Kidney (tissue), 14 donors: ENCODE results near the gene WDR86. TPM values are rescaled to one million over a fixed set of nuclear protein-coding genes. Genes with fewer than 3 reads are reported as not detected.

Source experiments
- DNase-seq, 5 donors: peaks; one replicate each; pipeline ENCODE4 v3.0.0-alpha.2; 2013 to 2020
- FAIRE-seq: peaks from 2 replicates; lab custom pipeline; 2012; peaks lifted over from hg19 to GRCh38; lab: Jason Lieb, UNC
- H3K27ac ChIP-seq, 2 donors: one replicate each; pipeline ENCODE4 v1.7.0; 2013; ENCODE audit warnings: low read depth in 2 of 2, low read length in 2 of 2, inconsistent platforms in 1 of 2
- H3K27me3 ChIP-seq: one replicate; pipeline ENCODE4 v1.7.1; 2013; ENCODE audit warnings: low read length, inconsistent platforms; ENCODE audit not compliant: control insufficient read depth, insufficient read depth
- H3K36me3 ChIP-seq, 3 donors: one replicate each; pipeline versions ENCODE4 v1.7.0 to v1.7.1; 2013; ENCODE audit warnings: low read length in 3 of 3, control low read depth in 1 of 3, inconsistent platforms in 1 of 3; ENCODE audit not compliant: insufficient read depth in 3 of 3, control insufficient read depth in 2 of 3
- H3K4me1 ChIP-seq, 3 donors: one replicate each; pipeline versions ENCODE4 v1.7.0 to v1.7.1; 2013; ENCODE audit warnings: low read length in 3 of 3, inconsistent platforms in 1 of 3, low read depth in 1 of 3; ENCODE audit not compliant: control insufficient read depth in 2 of 3, insufficient read depth in 2 of 3
- H3K4me3 ChIP-seq, 3 donors: one replicate each; pipeline versions ENCODE4 v1.7.0 to v1.8.1; 2013; ENCODE audit warnings: low read length in 3 of 3, control low read depth in 1 of 3, inconsistent platforms in 1 of 3
- H3K9ac ChIP-seq, 3 donors: one replicate each; pipeline versions ENCODE4 v1.7.0 to v1.7.1; 2013; ENCODE audit warnings: low read length in 3 of 3, control low read depth in 1 of 3, inconsistent platforms in 1 of 3
- H3K9me3 ChIP-seq, 3 donors: one replicate each; pipeline versions ENCODE4 v1.7.0 to v1.7.1; 2013; ENCODE audit warnings: low read length in 3 of 3, control low read depth in 1 of 3, inconsistent platforms in 1 of 3; ENCODE audit not compliant: control insufficient read depth in 2 of 3, insufficient read depth in 1 of 3
- intact Hi-C: fragments of 100-400 bp; cut with DNase I; formaldehyde crosslinking; loops from one replicate; pipeline ENCODE4 v1.11.1; 2022
- polyA plus RNA-seq: library from polyadenylated mRNA; stranded (reverse); fragments of 350-450 nt; fragmentation: Illumina TruSeq; extraction: RNeasy Lipid Tissue Mini Kit (QIAGEN cat#74804); gene quantifications from one replicate; pipeline ENCODE4 v1.2.3, GENCODE V29; 2014; ENCODE audit warnings: low read depth, low replicate concordance; ENCODE audit not compliant: insufficient read depth
- total RNA-seq: library from RNA; stranded (reverse); fragmentation: NEBNext Ultra II Directional; extraction: Animal tissue kit (Norgen Biotek cat#: 25700); gene quantifications from one replicate; pipeline ENCODE4 v1.2.1, GENCODE V29; 2021
- TF ChIP-seq, protein P1 (sequence below): IDR thresholded peaks from 3 replicates; pipeline ENCODE4 v1.5.1; 2012; ENCODE audit warnings: mild to moderate bottlenecking, moderate library complexity, borderline replicate concordance; ENCODE audit not compliant: insufficient read depth; ENCODE audit errors: extremely low read depth
- donor health status: control.
- donor health status: control.
- donor health status: control.
- donor health status: control.
- donor health status: control.
- donor health status: DM: yes; HTN: yes; CAD: no.
- donor health status: Normal renal cell carcinoma (clear cell type).

WDR86 gene
- total and polyA plus RNA-seq, 2 donors from 2014 or later: 1.8 to 5.9 TPM

DNA sequence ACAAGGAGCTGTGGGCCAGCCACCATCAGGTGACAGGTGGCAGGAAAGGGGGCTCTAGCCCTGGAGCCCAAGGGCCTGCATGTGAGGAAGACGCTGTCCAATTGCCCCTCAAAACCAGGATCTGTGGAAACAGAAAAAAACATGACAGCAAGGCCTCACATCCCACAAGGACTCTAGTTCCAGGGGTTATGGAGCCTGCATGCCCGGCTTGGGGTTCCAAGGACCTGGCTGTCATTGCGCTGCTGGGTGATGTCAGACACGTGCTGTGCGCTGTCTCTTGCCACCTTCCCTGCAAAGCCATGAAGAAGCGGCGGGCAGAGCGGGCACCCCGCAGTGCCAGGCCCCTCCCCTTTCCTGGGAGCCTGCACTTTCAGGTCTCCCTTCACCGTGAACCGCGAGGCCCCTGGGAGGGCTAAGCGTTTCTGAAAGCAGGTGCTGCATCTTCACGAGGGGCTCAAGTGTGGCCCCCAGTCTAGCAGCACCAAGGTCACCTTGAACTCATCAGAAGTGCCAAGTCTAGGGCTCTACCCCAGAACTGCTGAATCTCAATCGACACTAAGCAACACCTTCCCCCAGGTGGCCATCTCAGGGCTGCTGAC lies 45.2 kb upstream of the WDR86 start:
- peak in 1 of 5 donors; percentile 45 for DNase-seq
- H3K4me3 ChIP-seq: no peak overlapping the region
- intact Hi-C loops: loop anchor here (10.0 kb wide), 1 partner anchor 80 kb away; no protein-coding TSS in a partner anchor
- no peak for FAIRE-seq
- TF ChIP-seq, protein P1, sequence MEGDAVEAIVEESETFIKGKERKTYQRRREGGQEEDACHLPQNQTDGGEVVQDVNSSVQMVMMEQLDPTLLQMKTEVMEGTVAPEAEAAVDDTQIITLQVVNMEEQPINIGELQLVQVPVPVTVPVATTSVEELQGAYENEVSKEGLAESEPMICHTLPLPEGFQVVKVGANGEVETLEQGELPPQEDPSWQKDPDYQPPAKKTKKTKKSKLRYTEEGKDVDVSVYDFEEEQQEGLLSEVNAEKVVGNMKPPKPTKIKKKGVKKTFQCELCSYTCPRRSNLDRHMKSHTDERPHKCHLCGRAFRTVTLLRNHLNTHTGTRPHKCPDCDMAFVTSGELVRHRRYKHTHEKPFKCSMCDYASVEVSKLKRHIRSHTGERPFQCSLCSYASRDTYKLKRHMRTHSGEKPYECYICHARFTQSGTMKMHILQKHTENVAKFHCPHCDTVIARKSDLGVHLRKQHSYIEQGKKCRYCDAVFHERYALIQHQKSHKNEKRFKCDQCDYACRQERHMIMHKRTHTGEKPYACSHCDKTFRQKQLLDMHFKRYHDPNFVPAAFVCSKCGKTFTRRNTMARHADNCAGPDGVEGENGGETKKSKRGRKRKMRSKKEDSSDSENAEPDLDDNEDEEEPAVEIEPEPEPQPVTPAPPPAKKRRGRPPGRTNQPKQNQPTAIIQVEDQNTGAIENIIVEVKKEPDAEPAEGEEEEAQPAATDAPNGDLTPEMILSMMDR: no peak
- peaks cover 0 to 11% (median 10%) of the 10 kb centered on the region in 3 donors for H3K4me1 ChIP-seq
- no peak overlapping the region for H3K27ac ChIP-seq
- H3K9me3 ChIP-seq: no peaks in the 10 kb centered on the region
- H3K27me3 ChIP-seq: no peaks in the 10 kb centered on the region
- no peak overlapping the region for H3K9ac ChIP-seq
- no peaks in the 10 kb centered on the region for H3K36me3 ChIP-seq

- TF ChIP-seq, protein P1: no peak
- Histone ChIP-seq H3K27ac (no peak overlapping the region), H3K9ac (no peak overlapping the region), H3K27me3 (no peaks in the 10 kb centered on the region), H3K36me3 (no peaks in the 10 kb centered on the region), H3K4me3 (no peak overlapping the region), H3K9me3 (no peaks in the 10 kb centered on the region), H3K4me1 (peaks cover 0 to 4% (median 3%) of the 10 kb centered on the region in 3 donors)
- intact Hi-C loops: loop anchor here (10.0 kb wide), 1 partner anchor 80 kb away; no protein-coding TSS in a partner anchor
- DNase-seq: peak in 4 of 5 donors; percentile 68 to 83 (median 73)
- no peak for FAIRE-seq
Measured at GRCh38 chr7:151454305-151454704, 44.5 kb upstream of the WDR86 start.

- TF ChIP-seq, protein P1: no peak
- Histone ChIP-seq H3K9ac (no peak overlapping the region), H3K9me3 (no peaks in the 10 kb centered on the region), H3K4me1 (no peaks in the 10 kb centered on the region), H3K4me3 (no peak overlapping the region), H3K27me3 (no peaks in the 10 kb centered on the region), H3K27ac (no peak overlapping the region), H3K36me3 (no peaks in the 10 kb centered on the region)
- DNase-seq: peak in 2 of 5 donors; percentile 22 to 49
- intact Hi-C loops: loop anchor here (10.0 kb wide), 1 partner anchor 79 kb away; no protein-coding TSS in a partner anchor
- FAIRE-seq: no peak
Measured at GRCh38 chr7:151453326-151453791, 43.5 kb upstream of the WDR86 start.
